ENCODE measurements around the gene PLCL1. TPM values are rescaled to one million over a fixed set of nuclear protein-coding genes. Genes with fewer than 3 reads are reported as not detected.

The PLCL1 gene
- total RNA-seq, 1 donor from 2014 or later = 96.2 TPM

DNA sequence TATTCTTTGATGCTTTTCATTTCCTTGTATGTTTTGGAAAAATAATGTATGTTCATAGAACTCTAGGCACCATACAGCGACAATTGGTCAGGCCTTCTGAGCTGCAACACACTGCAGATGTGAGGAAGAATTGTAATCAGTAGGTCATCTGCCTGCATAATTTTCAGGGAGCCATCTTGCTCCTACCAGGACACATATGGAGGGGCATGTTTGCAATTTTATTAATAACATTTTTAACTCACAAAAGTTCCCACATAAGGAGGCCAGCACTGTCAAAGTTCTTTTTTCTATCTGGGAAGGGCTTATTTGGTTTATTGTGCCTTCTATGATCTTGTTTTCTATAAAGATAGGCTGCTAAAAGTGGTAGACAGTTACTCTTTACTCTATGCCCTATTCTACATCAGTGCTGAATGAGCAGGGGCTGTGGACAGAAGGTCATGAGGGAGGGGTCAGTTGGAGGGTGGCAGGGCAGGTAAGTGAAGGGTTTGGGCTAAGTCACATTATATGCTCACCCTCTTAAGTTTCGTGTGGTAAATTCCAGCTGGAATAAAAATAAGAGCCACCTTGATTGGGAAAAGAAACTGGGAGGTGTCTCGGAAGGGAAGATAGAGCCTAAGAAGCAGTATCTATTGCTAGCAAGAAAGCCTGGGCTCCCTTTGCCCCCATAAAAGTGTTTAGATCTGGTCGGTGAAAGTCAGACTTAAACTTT lies 126.3 kb downstream of the PLCL1 start:
- no peak for DNase-seq (ENCODE audit: missing footprints)
- intact Hi-C loops (cut with DNase I) = no loop called here
- ATAC-seq = no peak

DNA sequence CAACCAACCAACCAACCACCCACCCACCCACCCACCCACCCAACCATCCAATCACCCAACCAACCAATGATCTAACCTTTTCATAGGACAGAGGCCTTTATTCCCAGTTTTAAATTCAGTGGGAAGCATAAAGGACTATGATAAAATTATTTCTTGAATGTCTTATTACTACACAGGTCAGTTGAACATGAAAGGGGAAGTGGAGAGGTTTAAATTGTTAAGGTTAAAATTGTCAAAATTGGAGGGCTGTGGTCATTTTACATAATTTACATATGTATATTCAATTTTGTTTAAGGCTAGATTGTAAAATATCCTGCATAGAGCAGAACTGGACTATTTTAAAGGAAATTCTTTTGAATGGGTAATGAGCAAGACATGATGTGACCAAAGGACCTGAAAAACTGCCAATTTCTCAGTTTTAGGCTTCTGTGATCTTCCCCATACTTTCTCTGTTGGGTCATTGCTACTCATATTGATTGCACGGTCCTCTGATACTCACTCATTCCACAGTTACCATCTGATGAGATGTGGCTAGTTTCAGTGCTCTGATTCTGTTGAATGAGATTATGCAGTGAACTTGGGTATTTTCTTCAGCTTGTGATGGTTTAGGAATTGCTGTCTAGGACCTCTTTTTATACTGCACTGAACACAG lies 127.4 kb downstream of the PLCL1 start:
- intact Hi-C loops (cut with DNase I) = no loop called here
- ATAC-seq (no peak), DNase-seq (ENCODE audit: missing footprints) (no peak)

GRCh38 chr2:197932374-197932773 lies 128.0 kb downstream of the PLCL1 start:
- DNase-seq (ENCODE audit: missing footprints) (no peak), ATAC-seq (no peak)
- intact Hi-C loops (cut with DNase I) = no loop called here

- ATAC-seq = no peak
- no peak for DNase-seq (ENCODE audit: missing footprints)
- intact Hi-C loops (cut with DNase I) = no loop called here
Observed at GRCh38 chr2:197934261-197934933, 130.0 kb downstream of the PLCL1 start.

DNA sequence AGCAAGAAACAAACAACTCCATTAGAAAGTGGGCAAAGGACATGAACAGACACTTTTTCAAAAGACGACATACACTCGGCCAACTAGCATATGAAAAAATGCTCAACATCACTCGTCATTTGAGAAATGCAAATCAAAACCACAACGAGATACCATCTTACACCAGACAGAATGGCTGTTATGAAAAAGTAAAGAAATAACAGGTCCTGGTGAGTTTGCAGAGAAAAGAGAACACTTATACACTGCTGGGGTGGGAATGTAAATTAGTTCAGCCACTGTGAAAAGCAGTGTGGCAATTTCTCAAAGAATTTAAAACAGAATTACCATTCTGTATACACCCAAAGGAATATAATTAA lies 130.5 kb downstream of the PLCL1 start:
- DNase-seq (ENCODE audit: missing footprints) (no peak), ATAC-seq (no peak)
- intact Hi-C loops (cut with DNase I) = no loop called here

- intact Hi-C loops (cut with DNase I) = no loop called here
- no peak for DNase-seq (ENCODE audit: missing footprints)
- ATAC-seq = no peak
Observed at GRCh38 chr2:197937814-197938213, 133.4 kb downstream of the PLCL1 start.

DNA sequence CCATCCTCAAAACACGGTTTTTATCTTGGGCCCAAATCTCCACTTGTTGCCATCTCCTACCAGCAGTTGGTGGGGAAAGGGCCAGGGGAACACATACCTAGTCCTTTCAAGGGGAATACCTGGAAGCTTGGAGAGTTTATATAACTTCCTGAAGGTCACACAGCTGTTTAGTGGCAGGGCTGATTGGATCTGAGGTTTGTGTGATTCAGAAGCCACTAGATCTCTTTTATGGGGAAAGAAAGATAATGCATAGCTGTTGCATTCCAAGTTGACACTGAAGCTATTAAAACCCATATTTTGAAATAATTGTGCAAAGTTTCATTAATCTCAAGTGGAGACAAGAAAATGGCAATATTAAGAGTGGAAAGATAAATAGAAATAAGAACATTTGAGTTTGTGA lies 134.2 kb downstream of the PLCL1 start:
- intact Hi-C loops (cut with DNase I) = no loop called here
- no peak for DNase-seq (ENCODE audit: missing footprints)
- no peak for ATAC-seq

GRCh38 chr2:197939787-197940186 lies 135.4 kb downstream of the PLCL1 start:
- no peak for ATAC-seq
- no peak for DNase-seq (ENCODE audit: missing footprints)
- intact Hi-C loops (cut with DNase I) = no loop called here

DNA sequence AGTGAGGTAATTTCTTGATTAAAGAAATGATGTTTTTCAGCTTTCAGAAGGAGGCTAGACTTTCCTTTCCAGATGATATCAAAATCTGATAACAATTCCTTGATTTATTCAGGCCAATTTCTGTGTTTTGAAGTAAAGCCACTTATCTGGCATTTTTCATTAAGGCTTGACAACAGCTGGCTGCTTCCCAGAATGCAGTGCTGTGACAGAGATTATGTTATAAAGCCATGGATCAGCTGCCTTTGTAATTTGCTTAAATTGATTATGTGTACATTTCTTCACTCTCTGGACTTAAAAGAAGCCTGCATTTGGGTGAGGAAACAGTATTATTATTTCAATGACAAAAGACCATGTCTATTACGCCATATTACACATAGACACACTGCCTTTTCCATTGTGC lies 136.0 kb downstream of the PLCL1 start:
- DNase-seq (ENCODE audit: missing footprints) (no peak), ATAC-seq (no peak)
- intact Hi-C loops (cut with DNase I) = no loop called here

DNA sequence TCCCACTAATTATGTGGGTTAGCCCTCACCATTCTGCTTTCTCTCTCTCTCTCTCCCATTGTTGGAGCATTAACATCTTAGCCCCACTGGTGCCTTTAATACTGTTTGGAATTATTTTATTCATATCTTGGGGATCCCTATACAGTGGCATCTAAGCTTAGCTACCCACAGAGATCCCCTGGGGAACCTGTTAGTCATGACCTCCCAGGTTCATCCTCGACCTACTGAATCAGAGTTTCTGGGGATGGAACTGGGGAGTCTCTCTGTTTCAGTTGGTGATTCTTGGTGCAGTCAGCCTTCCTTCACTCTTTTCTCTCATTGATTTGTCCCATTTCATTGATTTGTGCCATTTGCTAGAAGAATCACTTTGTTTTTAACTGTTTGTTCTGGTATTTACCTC lies 137.3 kb downstream of the PLCL1 start:
- no peak for DNase-seq (ENCODE audit: missing footprints)
- intact Hi-C loops (cut with DNase I) = no loop called here
- no peak for ATAC-seq

- no peak for ATAC-seq
- no peak for DNase-seq (ENCODE audit: missing footprints)
- intact Hi-C loops (cut with DNase I) = no loop called here
Observed at GRCh38 chr2:197943731-197944130, 139.3 kb downstream of the PLCL1 start.

- intact Hi-C loops (cut with DNase I) = no loop called here
- DNase-seq (ENCODE audit: missing footprints) (no peak), ATAC-seq (no peak)
Observed at GRCh38 chr2:197944416-197945096, 140.2 kb downstream of the PLCL1 start.

DNA sequence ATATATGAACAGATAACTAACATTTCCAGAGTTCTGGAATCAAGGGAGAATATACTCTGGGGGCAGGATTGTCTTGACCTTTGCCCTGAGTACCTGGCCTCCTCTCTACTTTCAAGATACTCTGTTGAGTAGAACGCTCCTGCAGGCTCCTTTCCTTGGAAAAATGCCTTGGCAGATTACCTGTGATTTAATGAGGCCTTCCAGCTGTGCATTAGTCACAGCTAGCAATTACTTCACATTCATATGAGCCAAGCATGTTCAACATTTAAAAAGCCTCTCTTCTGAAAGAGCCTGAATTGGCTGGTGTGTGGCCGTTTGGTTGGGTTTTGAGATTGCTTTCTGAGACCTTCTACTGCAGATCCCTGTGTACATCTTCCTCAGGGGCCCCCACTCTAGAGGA lies 142.2 kb downstream of the PLCL1 start:
- intact Hi-C loops (cut with DNase I) = no loop called here
- DNase-seq (ENCODE audit: missing footprints) = no peak
- no peak for ATAC-seq

DNA sequence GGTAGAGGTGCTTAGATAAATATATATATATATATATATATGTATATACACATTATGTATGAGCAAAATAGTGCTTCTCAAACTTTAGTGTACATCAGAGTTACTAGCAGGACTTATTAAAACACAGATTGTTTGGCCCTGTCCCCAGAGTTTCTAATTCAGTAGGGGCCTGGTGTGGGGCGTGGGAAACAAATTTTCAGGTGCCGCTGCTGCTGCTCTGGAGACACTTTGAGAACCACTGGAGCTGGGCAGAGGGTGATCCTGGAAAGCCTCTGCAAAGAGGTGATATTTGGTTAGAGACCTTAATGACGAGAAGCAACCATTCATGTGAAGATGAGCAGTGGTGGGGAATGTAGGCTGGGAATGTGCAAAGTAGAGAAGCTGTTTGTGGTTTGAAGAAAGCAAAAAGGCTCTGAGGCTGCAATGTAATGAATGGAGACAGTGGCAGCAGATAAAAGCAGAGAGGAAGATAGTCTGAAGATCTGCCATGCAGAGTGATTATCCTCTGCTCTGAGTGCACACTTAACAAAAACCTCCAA lies 142.9 kb downstream of the PLCL1 start:
- DNase-seq (ENCODE audit: missing footprints) (no peak), ATAC-seq (no peak)
- intact Hi-C loops (cut with DNase I) = no loop called here

DNA sequence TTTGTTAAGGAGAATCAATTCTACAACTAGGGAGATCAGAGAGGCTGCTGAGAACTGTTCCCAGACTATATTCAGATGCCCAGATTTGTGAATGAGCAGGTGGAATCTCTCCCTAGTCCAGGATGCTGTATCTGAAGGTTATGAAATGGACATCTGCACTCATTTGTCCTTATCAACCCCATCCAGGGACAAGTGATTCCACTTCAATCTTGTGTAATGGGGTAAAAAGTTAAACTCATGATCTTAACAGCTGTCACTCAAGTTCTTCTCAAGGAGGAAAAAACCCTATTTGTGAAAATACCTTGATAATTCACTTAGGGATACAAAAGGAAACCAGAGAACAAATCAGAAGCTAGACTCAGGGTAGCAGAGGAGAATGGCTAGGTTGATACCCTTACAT lies 144.8 kb downstream of the PLCL1 start:
- intact Hi-C loops (cut with DNase I) = no loop called here

GRCh38 chr2:197950006-197950405 lies 145.6 kb downstream of the PLCL1 start:
- ATAC-seq = no peak
- intact Hi-C loops (cut with DNase I) = no loop called here
- no peak for DNase-seq (ENCODE audit: missing footprints)

More for the DNA sequence above, 144.8 kb downstream of the PLCL1 start:
- no peak for ATAC-seq
- no peak for DNase-seq (ENCODE audit: missing footprints)

GRCh38 chr2:197950724-197951123 lies 146.3 kb downstream of the PLCL1 start:
- DNase-seq (ENCODE audit: missing footprints) = no peak
- peak; percentile 33 for ATAC-seq
- intact Hi-C loops (cut with DNase I) = no loop called here

GRCh38 chr2:197952540-197953202 lies 148.3 kb downstream of the PLCL1 start:
- no peak for ATAC-seq
- intact Hi-C loops (cut with DNase I) = no loop called here
- DNase-seq (ENCODE audit: missing footprints) = no peak

GRCh38 chr2:197954328-197954727 lies 149.9 kb downstream of the PLCL1 start:
- ATAC-seq (no peak), DNase-seq (ENCODE audit: missing footprints) (no peak)
- intact Hi-C loops (cut with DNase I) = no loop called here

All from Right ventricle myocardium inferior (tissue), 1 donor.